Esophagus squamous epithelium (tissue), 5 donors: ENCODE results near the gene PATZ1. TPM values are rescaled to one million over a fixed set of nuclear protein-coding genes. Genes with fewer than 3 reads are reported as not detected.
"Not testable (repeated sequence)": the region's sequence is repeated elsewhere in the genome, so short reads cannot be mapped to it uniquely, and the experiment has no call there.

Source experiments
- DNase-seq: peaks from one replicate; lab custom pipeline; 2025; lab: John Stamatoyannopoulos, UW
- H3K27ac ChIP-seq, 4 donors: fragments of 200-600 bp; sonication (generic); one replicate each; pipeline ENCODE4 v1.5.1; 2016 to 2019; ENCODE audit warnings: mild to moderate bottlenecking in 1 of 4
- H3K27me3 ChIP-seq, 4 donors: fragments of 200-600 bp; sonication (generic); 1 replicate in 3 of 4; 2 replicates in 1 of 4; pipeline versions ENCODE4 v1.5.1 to v1.6.0; 2017 to 2021; ENCODE audit warnings: antibody characterized with exemption in 1 of 4
- H3K36me3 ChIP-seq, 3 donors: fragments of 200-600 bp; sonication (generic); one replicate each; pipeline ENCODE4 v1.5.1; 2016 to 2019
- H3K4me1 ChIP-seq, 3 donors: fragments of 200-600 bp; sonication (generic); one replicate each; pipeline ENCODE4 v1.5.1; 2017 to 2019
- H3K4me3 ChIP-seq, 4 donors: fragments of 200-600 bp; sonication (generic); 1 replicate in 3 of 4; 2 replicates in 1 of 4; pipeline ENCODE4 v1.5.1; 2016 to 2019; ENCODE audit warnings: mild to moderate bottlenecking in 2 of 4, moderate library complexity in 1 of 4
- H3K9me3 ChIP-seq, 3 donors: fragments of 200-600 bp; sonication (generic); one replicate each; pipeline ENCODE4 v1.5.1; 2016 to 2019
- CTCF ChIP-seq, 6 experiments: fragments of 450-650 bp in 4 of 6; fragments of 200-600 bp in 2 of 6; sonication (generic) in 2 of 6; IDR thresholded peaks; one replicate each; pipeline ENCODE4 v1.5.1; 2016 to 2019; ENCODE audit warnings: antibody characterized with exemption in 6 of 6, mild to moderate bottlenecking in 4 of 6, moderate library complexity in 4 of 6
- POLR2A ChIP-seq, 4 donors: fragments of 450-650 bp; IDR thresholded peaks; one replicate each; pipeline ENCODE4 v1.6.1; 2017; ENCODE audit warnings: antibody characterized with exemption in 4 of 4, mild to moderate bottlenecking in 4 of 4, moderate library complexity in 3 of 4
- WGBS, 2 donors: methylation state at CpG; one replicate each; pipeline ENCODE4 v1.1.5; 2018; 5-methylcytosine and 5-hydroxymethylcytosine counted together
- intact Hi-C: fragments of 100-400 bp; cut with DNase I; formaldehyde crosslinking; loops from one replicate; pipeline ENCODE4 v1.15.0; 2022
- total RNA-seq, 4 donors: library from RNA; depleted of rRNA; stranded (reverse); fragments of >200 nt; gene quantifications; one replicate each; pipeline ENCODE4 v1.1.0, GENCODE V29; 2016
- donor health status: DM: yes; HTN: yes; CAD: no.

PATZ1 gene
- total RNA-seq, 4 donors from 2014 or later = 2.2 to 13.0 (median 7.2) TPM

- no peak for DNase-seq
- no peak overlapping the region for H3K4me3 ChIP-seq
- intact Hi-C loops = no loop called here
- H3K36me3 ChIP-seq = no peaks in the 10 kb centered on the region
- TF ChIP-seq CTCF (IDR thresholded peaks at IDR 0.05) (no peak), POLR2A (IDR thresholded peaks at IDR 0.05) (no peak)
- no peak overlapping the region for H3K27ac ChIP-seq
- H3K27me3 ChIP-seq = peaks cover 0 to 40% (median 0%) of the 10 kb centered on the region in 4 donors
- H3K9me3 ChIP-seq = no peaks in the 10 kb centered on the region
- 59 to 68% methylated on average over 5 of the region's 5 CpGs for WGBS, 2 donors
- H3K4me1 ChIP-seq = no peaks in the 10 kb centered on the region
These were observed 8.4 kb upstream of the PATZ1 start for GRCh38 chr22:31354515-31354914.

- no peak for DNase-seq
- no peak overlapping the region for H3K27ac ChIP-seq
- no peak overlapping the region for H3K4me3 ChIP-seq
- peaks cover 4 to 24% (median 12%) of the 10 kb centered on the region in 3 donors for H3K4me1 ChIP-seq
- H3K27me3 ChIP-seq = peaks cover 0 to 16% (median 0%) of the 10 kb centered on the region in 4 donors
- 43 to 45% methylated on average over 5 to 8 of the region's 8 CpGs for WGBS, 2 donors
- H3K9me3 ChIP-seq = no peaks in the 10 kb centered on the region
- no peaks in the 10 kb centered on the region for H3K36me3 ChIP-seq
- intact Hi-C loops = no loop called here
- no peak for TF ChIP-seq CTCF (IDR thresholded peaks at IDR 0.05)
- no peak for TF ChIP-seq POLR2A (IDR thresholded peaks at IDR 0.05)
These were observed 4.3 kb upstream of the PATZ1 start for GRCh38 chr22:31350410-31350863.

GRCh38 chr22:31349960-31350359, 3.8 kb upstream of the PATZ1 start:
- peaks cover 9 to 29% (median 17%) of the 10 kb centered on the region in 3 donors for H3K4me1 ChIP-seq
- no peak overlapping the region for H3K27ac ChIP-seq
- DNase-seq = no peak
- TF ChIP-seq CTCF (IDR thresholded peaks at IDR 0.05) = no peak
- TF ChIP-seq POLR2A (IDR thresholded peaks at IDR 0.05) = no peak
- H3K9me3 ChIP-seq = no peaks in the 10 kb centered on the region
- H3K36me3 ChIP-seq = no peaks in the 10 kb centered on the region
- intact Hi-C loops = no loop called here
- H3K4me3 ChIP-seq = no peak overlapping the region
- H3K27me3 ChIP-seq = peaks cover 0 to 12% (median 0%) of the 10 kb centered on the region in 4 donors

- peaks cover 0 to 7% (median 0%) of the 10 kb centered on the region in 4 donors for H3K27me3 ChIP-seq
- intact Hi-C loops = no loop called here
- TF ChIP-seq CTCF (IDR thresholded peaks at IDR 0.05) (no peak), POLR2A (IDR thresholded peaks at IDR 0.05) (no peak)
- H3K4me1 ChIP-seq = peaks cover 21 to 41% (median 29%) of the 10 kb centered on the region in 3 donors
- no peak overlapping the region for H3K4me3 ChIP-seq
- WGBS, 2 donors = 88 to 90% methylated on average over 5 to 6 of the region's 6 CpGs
- H3K36me3 ChIP-seq = no peaks in the 10 kb centered on the region
- no peak overlapping the region for H3K27ac ChIP-seq
- no peak for DNase-seq
- H3K9me3 ChIP-seq = no peaks in the 10 kb centered on the region
These were observed 2.6 kb upstream of the PATZ1 start for GRCh38 chr22:31348766-31349165.

DNA sequence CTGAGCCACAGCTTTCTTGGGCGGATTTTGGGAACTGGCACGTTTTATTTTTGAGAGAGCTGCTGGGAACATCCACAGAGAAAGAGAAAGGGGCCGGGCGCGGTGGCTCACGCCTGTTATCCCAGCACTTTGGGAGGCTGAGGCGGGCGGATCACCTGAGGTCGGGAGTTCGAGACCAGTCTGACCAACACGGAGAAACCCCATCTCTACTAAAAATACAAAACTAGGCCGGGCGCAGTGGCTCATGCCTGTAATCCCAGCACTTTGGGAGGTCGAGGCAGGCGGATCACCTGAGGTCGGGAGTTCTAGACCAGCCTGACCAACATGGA, 1.8 kb upstream of the PATZ1 start:
- DNase-seq, intact Hi-C loops, H3K36me3 ChIP-seq, H3K9me3 ChIP-seq, H3K27me3 ChIP-seq: not testable (repeated sequence)
- Histone ChIP-seq H3K4me1 (peaks cover 29 to 49% (median 37%) of the 10 kb centered on the region in 3 donors), H3K4me3 (peak overlapping the region in 3 of 4 donors; percentile 67 to 87 (median 77)), H3K27ac (peak overlapping the region; percentile 83 to 97 (median 90))
- WGBS, 2 donors = 50 to 79% methylated on average over 5 to 15 of the region's 16 CpGs
